Hippocampal formation (tissue), 2 donors: Measurements from ENCODE around the gene PHACTR3.

ENCODE experiments used
- DNase-seq, 2 donors: peaks; one replicate each; lab custom pipeline; 2025; lab: John Stamatoyannopoulos, UW

The PHACTR3 gene

GRCh38 chr20:59696476-59696875 lies 92.1 kb downstream of the PHACTR3 start:
- DNase-seq = peak in 1 of 2 donors; percentile 46

- DNase-seq = no peak
These were observed 92.7 kb downstream of the PHACTR3 start for GRCh38 chr20:59697068-59697467.

GRCh38 chr20:59698598-59698997 lies 94.3 kb downstream of the PHACTR3 start:
- DNase-seq = no peak

- DNase-seq = no peak
These were observed 96.9 kb downstream of the PHACTR3 start for GRCh38 chr20:59701236-59701635.

- DNase-seq = no peak
These were observed 98.7 kb downstream of the PHACTR3 start for GRCh38 chr20:59703046-59703445.

- no peak for DNase-seq
These were observed 101.5 kb downstream of the PHACTR3 start for GRCh38 chr20:59705651-59706399.

- DNase-seq = no peak
These were observed 102.0 kb downstream of the PHACTR3 start for GRCh38 chr20:59706400-59706693.

GRCh38 chr20:59708326-59708725 lies 104.0 kb downstream of the PHACTR3 start:
- no peak for DNase-seq

GRCh38 chr20:59709636-59710035 lies 105.3 kb downstream of the PHACTR3 start:
- no peak for DNase-seq

GRCh38 chr20:59718071-59718470 lies 113.7 kb downstream of the PHACTR3 start:
- DNase-seq = no peak

GRCh38 chr20:59718751-59719150 lies 114.4 kb downstream of the PHACTR3 start:
- no peak for DNase-seq

- no peak for DNase-seq
These were observed 115.7 kb downstream of the PHACTR3 start for GRCh38 chr20:59720013-59720412.

- DNase-seq = no peak
These were observed 117.0 kb downstream of the PHACTR3 start for GRCh38 chr20:59721386-59721785.

GRCh38 chr20:59723108-59723500 lies 118.8 kb downstream of the PHACTR3 start:
- no peak for DNase-seq

- no peak for DNase-seq
These were observed 119.5 kb downstream of the PHACTR3 start for GRCh38 chr20:59723607-59724456.

GRCh38 chr20:59724457-59725366 lies 120.4 kb downstream of the PHACTR3 start:
- DNase-seq = no peak

- no peak for DNase-seq
These were observed 121.3 kb downstream of the PHACTR3 start for GRCh38 chr20:59725476-59726280.

GRCh38 chr20:59726281-59726595 lies 121.9 kb downstream of the PHACTR3 start:
- no peak for DNase-seq

- DNase-seq = no peak
These were observed 124.5 kb downstream of the PHACTR3 start for GRCh38 chr20:59728722-59729430.

GRCh38 chr20:59729506-59729905 lies 125.2 kb downstream of the PHACTR3 start:
- no peak for DNase-seq

- no peak for DNase-seq
These were observed 126.4 kb downstream of the PHACTR3 start for GRCh38 chr20:59730722-59731121.
